HepG2 (cell line): ENCODE data around the gene EDNRA.

Source experiments
- BHLHE40 ChIP-seq: IDR thresholded peaks from 2 replicates; pipeline ENCODE4 v1.6.1; 2011; ENCODE audit warnings: low read length, improper control_type of control experiment
- CTCF ChIP-seq: sonication (generic); formaldehyde crosslinking; IDR thresholded peaks from 2 replicates; pipeline ENCODE4 v1.5.0; 2020; ENCODE audit warnings: mild to moderate bottlenecking, missing genetic modification reagents, moderate library complexity
- HMGXB4 ChIP-seq, 2 experiments: sonication (generic) in 1 of 2; formaldehyde crosslinking in 1 of 2; IDR thresholded peaks; 2 replicates each; pipeline versions ENCODE4 v1.4.0 to v1.6.1; 2018 to 2020; ENCODE audit warnings: missing genetic modification reagents in 2 of 2, borderline replicate concordance in 1 of 2, low read depth in 1 of 2, mild to moderate bottlenecking in 1 of 2, missing biosample characterization in 1 of 2
- MED8 ChIP-seq: sonication (generic); formaldehyde crosslinking; IDR thresholded peaks from 2 replicates; pipeline ENCODE4 v1.8.1; 2023; ENCODE audit warnings: mild to moderate bottlenecking, missing genetic modification reagents; ENCODE audit not compliant: insufficient replicate concordance
- NR1H2 ChIP-seq: sonication (generic); formaldehyde crosslinking; IDR thresholded peaks from 2 replicates; pipeline ENCODE4 v1.8.1; 2022; ENCODE audit warnings: low read depth, missing genetic modification reagents, borderline replicate concordance
- POLR2A ChIP-seq, 2 experiments: IDR thresholded peaks; 2 replicates each; pipeline ENCODE4 v1.6.1; 2011; ENCODE audit warnings: low read depth in 2 of 2, low read length in 2 of 2, mild to moderate bottlenecking in 1 of 2, moderate library complexity in 1 of 2; ENCODE audit not compliant: insufficient read depth in 1 of 2
- TSC22D2 ChIP-seq: sonication (generic); formaldehyde crosslinking; IDR thresholded peaks from 2 replicates; pipeline ENCODE4 v1.5.1; 2020; ENCODE audit warnings: missing genetic modification reagents, mild to moderate bottlenecking, borderline replicate concordance
- ZBTB1 ChIP-seq: sonication (generic); formaldehyde crosslinking; IDR thresholded peaks from 2 replicates; pipeline ENCODE4 v1.4.0; 2020; ENCODE audit warnings: missing genetic modification reagents, borderline replicate concordance
- ZEB1 ChIP-seq: IDR thresholded peaks from 2 replicates; pipeline ENCODE4 v1.6.1; 2012; ENCODE audit warnings: mild to moderate bottlenecking, low read depth, inconsistent platforms; ENCODE audit not compliant: insufficient replicate concordance
- ZFP90 ChIP-seq: sonication (generic); formaldehyde crosslinking; IDR thresholded peaks from 2 replicates; pipeline ENCODE4 v1.8.0; 2022; ENCODE audit warnings: missing genetic modification reagents, mild to moderate bottlenecking, inconsistent platforms, borderline replicate concordance

GRCh38 chr4:147487616-147488015 is 6.7 kb downstream of the EDNRA start:
- TF ChIP-seq TSC22D2 (CRISPR knock-in tag) (no peak), ZEB1 (no peak), ZBTB1 (CRISPR knock-in tag) (no peak), CTCF (CRISPR knock-in tag) (no peak), POLR2A (IDR thresholded peaks at IDR 0.05; ENCODE audit: insufficient read depth in 1 of 2, low read depth in 2 of 2, low read length in 2 of 2) (no peak), ZFP90 (CRISPR knock-in tag) (no peak), MED8 (CRISPR knock-in tag) (no peak), BHLHE40 (no peak), NR1H2 (no peak), HMGXB4 (CRISPR knock-in tag; IDR thresholded peaks at IDR 0.05; ENCODE audit: borderline replicate concordance in 1 of 2, low read depth in 1 of 2) (no peak)
